WERI-Rb-1 (cell line): ENCODE results near the gene KIF3B.

Experiments
- DNase-seq: peaks from one replicate; pipeline ENCODE4 v3.0.0-alpha.2; 2020
- H3K27ac ChIP-seq: fragments of 250-450 bp; sonication (Bioruptor Pico); 2 replicates; pipeline ENCODE4 v1.5.1; 2020; ENCODE audit warnings: mild to moderate bottlenecking, moderate library complexity
- H3K27me3 ChIP-seq: fragments of 250-450 bp; sonication (Bioruptor Pico); 2 replicates; pipeline ENCODE4 v1.5.1; 2021; ENCODE audit warnings: mild to moderate bottlenecking, low read depth, moderate library complexity; ENCODE audit not compliant: insufficient read depth, severe bottlenecking
- H3K36me3 ChIP-seq: fragments of 250-450 bp; sonication (Bioruptor Pico); 2 replicates; pipeline ENCODE4 v1.5.1; 2020; ENCODE audit warnings: mild to moderate bottlenecking, moderate library complexity
- H3K4me3 ChIP-seq: 2 replicates; pipeline ENCODE4 v1.5.1; 2011; ENCODE audit warnings: low read depth, mild to moderate bottlenecking, control low read depth, low read length
- H3K9me3 ChIP-seq: fragments of 250-450 bp; sonication (Bioruptor Pico); 2 replicates; pipeline ENCODE4 v1.5.1; 2021; ENCODE audit warnings: mild to moderate bottlenecking, moderate library complexity; ENCODE audit not compliant: severe bottlenecking
- TF ChIP-seq, protein P1 (sequence below): IDR thresholded peaks from 2 replicates; pipeline ENCODE4 v1.5.1; 2011; ENCODE audit warnings: low read depth, mild to moderate bottlenecking, control low read depth, inconsistent platforms, low read length

KIF3B gene

DNA sequence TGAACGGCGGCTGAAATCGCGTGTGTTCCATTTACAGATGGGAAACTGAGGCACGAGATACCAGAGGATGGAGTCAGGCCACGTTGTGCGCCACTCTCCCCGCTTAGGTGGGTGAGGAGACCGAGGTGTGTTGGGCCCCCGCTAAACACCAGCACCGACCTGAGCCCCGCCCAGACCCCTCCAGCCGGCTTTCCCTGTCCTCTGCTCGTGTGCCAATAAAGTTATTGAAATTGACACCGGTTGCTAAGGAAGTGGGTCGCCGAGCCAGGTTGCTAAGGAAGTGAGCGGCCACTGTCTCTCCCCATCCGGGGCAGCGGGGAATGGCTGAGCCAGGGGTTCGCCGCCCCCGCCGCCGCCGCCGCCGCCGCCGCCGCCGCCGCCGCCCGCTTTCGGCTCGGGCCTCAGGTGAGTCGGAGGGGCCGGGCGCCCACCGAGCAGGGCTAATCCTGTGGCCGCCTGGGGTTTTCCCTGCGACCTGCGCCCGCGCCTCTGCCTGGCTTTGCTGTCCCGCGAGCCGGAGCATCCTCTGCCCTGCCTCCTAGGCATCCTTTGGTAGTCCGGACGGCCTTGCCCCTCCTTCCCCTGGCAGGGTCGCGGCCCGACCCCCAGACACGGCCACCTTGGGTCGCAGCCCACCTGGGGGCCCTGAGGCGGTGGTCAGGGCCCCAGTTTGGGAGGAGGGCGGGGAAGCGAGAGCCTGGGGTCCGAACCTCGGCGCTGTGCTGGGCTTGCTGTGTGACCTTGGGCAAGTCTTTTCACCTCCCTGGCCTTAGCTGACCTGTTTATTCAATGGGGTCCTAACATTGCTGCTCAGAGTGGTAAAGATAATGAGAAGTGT lies at the start of gene KIF3B:
TSS of gene KIF3B (plus strand) at position 291 of the 838 bp plus-strand sequence. CDS start 32,127 bp downstream, outside the sequence.
- H3K4me3 ChIP-seq = peak within 1 kb of the TSS; percentile 89
- peak; percentile 89 for DNase-seq
- peak within 1 kb of the TSS; percentile 43; the same call in 1 of the 2 replicates for H3K27ac ChIP-seq
- H3K36me3 ChIP-seq = no peaks in the 10 kb centered on the region; the same call in 1 of the 2 replicates
- TF ChIP-seq, protein P1, sequence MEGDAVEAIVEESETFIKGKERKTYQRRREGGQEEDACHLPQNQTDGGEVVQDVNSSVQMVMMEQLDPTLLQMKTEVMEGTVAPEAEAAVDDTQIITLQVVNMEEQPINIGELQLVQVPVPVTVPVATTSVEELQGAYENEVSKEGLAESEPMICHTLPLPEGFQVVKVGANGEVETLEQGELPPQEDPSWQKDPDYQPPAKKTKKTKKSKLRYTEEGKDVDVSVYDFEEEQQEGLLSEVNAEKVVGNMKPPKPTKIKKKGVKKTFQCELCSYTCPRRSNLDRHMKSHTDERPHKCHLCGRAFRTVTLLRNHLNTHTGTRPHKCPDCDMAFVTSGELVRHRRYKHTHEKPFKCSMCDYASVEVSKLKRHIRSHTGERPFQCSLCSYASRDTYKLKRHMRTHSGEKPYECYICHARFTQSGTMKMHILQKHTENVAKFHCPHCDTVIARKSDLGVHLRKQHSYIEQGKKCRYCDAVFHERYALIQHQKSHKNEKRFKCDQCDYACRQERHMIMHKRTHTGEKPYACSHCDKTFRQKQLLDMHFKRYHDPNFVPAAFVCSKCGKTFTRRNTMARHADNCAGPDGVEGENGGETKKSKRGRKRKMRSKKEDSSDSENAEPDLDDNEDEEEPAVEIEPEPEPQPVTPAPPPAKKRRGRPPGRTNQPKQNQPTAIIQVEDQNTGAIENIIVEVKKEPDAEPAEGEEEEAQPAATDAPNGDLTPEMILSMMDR = no peak
- H3K9me3 ChIP-seq = no peaks in the 10 kb centered on the region
- H3K27me3 ChIP-seq = no peaks in the 10 kb centered on the region

DNA sequence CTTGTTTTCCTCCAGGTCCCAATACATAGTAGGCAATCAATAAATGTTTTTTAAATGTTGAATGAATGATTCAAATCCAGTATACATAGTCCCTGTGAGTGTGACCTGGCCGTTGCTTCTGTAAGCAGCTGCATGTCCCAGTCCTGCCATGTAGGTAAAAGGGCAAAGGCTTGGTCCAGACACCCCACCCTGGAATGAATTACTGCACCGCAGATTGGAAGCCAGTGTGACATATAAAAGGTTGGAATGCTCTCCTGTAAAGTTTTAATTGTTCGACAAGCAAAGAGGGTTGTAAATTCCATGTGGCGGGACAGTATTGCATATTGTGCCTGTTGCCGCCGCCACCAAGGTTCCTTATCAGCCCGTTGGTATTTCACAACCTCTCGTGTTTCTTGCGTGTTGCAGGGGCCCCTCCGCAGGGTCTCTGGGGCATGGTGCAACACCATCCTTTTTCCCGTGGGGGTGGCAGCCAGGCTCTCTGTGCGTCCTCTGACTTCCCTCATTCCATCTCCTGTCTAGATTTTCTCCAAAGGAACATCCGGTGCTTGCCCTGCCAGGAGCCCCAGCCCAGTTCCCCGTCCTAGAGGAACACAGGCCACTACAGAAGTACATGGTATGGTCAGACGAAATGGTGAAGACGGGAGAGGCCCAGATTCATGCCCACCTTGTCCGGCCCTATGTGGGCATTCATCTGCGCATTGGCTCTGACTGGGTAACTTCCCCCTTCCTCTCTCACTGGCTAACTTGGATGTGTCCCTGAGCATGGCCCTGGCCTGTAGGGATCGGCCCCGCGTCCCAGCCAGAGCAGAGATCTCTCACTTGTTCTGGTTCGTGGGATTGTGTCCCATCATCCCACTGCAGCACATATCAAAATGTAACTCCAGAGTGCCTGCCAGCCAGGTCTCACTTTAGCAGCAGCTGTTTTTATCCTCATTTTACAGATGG lies 49.4 kb upstream of the KIF3B start:
- H3K27me3 ChIP-seq = no peaks in the 10 kb centered on the region
- no peak overlapping the region for H3K27ac ChIP-seq
- DNase-seq = no peak
- no peaks in the 10 kb centered on the region for H3K9me3 ChIP-seq
- H3K4me3 ChIP-seq = no peak overlapping the region
- H3K36me3 ChIP-seq = peaks cover 45% of the 10 kb centered on the region
- TF ChIP-seq, protein P1 = no peak

DNA sequence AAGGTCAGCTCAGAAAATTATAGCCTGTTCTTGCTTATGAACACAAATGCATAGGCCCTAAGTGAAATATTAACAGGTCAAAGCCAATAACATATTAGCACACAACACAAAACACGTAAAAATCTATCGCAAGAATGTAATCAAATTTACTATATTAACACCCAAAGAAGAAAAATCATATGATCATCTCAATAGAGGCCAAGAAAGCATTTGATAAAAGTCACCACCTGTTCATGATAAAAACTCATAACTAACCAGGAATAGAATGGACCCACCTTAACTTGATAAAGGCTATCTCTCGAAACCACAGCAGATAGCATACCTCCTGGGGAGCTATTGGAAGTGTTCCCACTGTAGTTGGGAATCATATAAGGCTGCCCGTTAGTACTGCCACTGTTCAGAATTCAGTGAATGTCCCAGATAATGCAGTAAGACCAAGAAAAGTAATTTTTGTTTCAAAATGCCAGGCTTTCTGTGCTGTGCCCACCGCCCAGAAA lies 48.2 kb upstream of the KIF3B start:
- Histone ChIP-seq H3K27ac (no peak overlapping the region), H3K9me3 (no peaks in the 10 kb centered on the region), H3K27me3 (no peaks in the 10 kb centered on the region), H3K4me3 (no peak overlapping the region), H3K36me3 (peaks cover 45% of the 10 kb centered on the region)
- TF ChIP-seq, protein P1 = no peak
- no peak for DNase-seq

DNA sequence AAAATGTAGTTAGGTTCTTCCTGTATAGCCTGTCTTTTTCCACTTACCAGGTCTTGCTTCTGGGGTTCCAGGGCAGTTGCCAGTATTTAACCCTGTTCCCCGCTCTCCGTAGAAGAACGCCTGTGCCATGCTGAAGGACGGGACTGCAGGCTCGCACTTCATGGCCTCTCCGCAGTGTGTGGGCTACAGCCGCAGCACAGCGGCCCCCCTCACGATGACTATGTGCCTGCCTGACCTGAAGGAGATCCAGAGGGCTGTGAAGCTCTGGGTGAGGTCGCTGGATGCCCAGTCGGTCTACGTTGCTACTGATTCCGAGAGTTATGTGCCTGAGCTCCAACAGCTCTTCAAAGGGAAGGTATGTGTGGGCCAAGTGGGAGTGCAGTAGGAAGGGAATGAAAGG lies 46.7 kb upstream of the KIF3B start:
- DNase-seq = no peak

DNA sequence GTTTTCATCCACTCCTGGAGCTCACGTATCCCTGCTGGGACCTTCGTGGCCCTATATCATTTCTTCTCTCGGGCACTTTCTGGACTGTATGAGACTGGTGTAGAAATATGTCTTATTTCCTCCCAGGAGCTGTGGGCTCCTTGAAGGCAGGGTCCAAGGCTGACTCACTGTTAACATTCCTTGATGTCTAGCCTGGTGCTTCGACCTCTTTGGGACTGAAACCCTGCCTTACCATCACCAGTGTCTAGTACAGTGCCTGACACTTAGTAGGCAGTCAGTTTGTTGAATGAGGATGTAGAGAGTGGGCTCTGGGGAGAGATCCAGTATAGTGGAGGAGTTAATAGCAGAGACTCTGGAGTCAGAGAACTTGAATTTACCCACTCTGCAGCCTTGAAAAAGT lies 46.2 kb upstream of the KIF3B start:
- DNase-seq = no peak
- H3K4me3 ChIP-seq = no peak overlapping the region
- TF ChIP-seq, protein P1 = no peak
- no peaks in the 10 kb centered on the region for H3K9me3 ChIP-seq
- H3K27me3 ChIP-seq = no peaks in the 10 kb centered on the region
- H3K27ac ChIP-seq = no peak overlapping the region
- peaks cover 55% of the 10 kb centered on the region for H3K36me3 ChIP-seq

More for the DNA sequence above, 46.7 kb upstream of the KIF3B start:
- no peak overlapping the region for H3K27ac ChIP-seq
- H3K4me3 ChIP-seq = no peak overlapping the region
- no peaks in the 10 kb centered on the region for H3K27me3 ChIP-seq
- no peaks in the 10 kb centered on the region for H3K9me3 ChIP-seq
- H3K36me3 ChIP-seq = peaks cover 55% of the 10 kb centered on the region
- TF ChIP-seq, protein P1 = no peak
